Superior temporal gyrus (tissue), 1 donor: ENCODE data around the gene GALNT10.

Experiments
- DNase-seq: peaks from one replicate; pipeline ENCODE4 v3.0.0-alpha.2; 2016; ENCODE audit errors: extremely low spot score

GALNT10 gene

DNA sequence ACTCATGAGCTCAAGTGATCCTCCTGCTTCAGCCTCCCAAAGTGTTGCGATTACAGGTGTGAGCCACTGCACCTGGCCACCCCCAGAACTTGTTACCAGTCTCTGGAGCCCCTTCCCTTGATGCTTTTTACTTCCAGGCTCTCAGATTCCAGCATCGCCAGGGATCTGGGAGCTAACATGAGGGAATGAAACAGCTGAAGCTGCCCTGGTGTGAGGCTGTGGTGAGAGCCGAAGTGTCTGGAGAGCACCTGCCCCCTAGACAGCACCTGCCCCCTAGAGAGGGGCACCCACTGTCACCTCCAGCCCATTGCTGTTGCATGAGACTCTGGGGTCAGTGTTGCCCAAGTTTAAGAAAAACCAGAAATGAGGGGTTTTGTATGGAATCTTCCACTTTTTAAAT lies 131.0 kb downstream of the GALNT10 start:
- DNase-seq: no peak

GRCh38 chr5:154324033-154324432 lies 133.5 kb downstream of the GALNT10 start:
- no peak for DNase-seq

DNA sequence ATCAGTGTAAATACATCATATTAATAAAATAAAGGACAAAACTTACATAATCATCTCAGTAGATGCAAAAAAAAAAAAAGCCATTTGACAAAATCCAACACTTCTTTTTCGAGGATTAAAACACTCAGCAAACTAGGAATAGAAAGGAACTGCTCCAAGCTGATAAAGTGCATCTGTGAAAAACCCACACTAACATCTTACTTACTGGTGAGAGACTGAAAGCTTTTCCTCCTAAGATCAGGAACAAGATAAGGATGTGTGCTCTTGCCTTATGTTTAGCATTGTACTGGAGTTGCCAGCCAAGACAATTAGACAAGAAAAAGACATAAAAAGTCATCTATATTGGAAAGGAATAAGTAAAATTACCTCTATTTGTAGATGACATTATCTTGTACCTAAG lies 135.0 kb downstream of the GALNT10 start:
- no peak for DNase-seq

DNA sequence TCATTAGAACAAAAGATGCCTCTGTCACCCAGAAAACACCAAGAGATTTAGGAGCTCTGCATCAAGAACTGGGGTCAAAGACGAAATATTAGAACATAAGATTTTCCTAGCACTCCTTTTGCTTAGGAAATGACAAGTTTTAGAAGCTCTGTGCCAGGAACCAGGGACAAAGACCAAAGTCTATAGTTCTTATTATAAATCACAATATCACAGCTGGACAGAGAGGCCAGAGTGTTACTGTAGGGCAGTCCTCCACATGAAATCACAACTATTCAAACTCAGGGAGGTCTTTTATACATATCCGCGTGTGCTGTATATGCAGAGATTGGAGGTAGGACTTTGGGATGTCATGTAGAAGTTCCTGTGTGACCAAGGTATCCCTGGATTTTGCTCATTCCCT lies 138.5 kb downstream of the GALNT10 start:
- DNase-seq: no peak

- no peak for DNase-seq
Measured at GRCh38 chr5:154329519-154330040, 139.0 kb downstream of the GALNT10 start.

- DNase-seq: no peak
Measured at GRCh38 chr5:154330097-154330667, 139.6 kb downstream of the GALNT10 start.

- DNase-seq: no peak
Measured at GRCh38 chr5:154331232-154331631, 140.7 kb downstream of the GALNT10 start.

- no peak for DNase-seq
Measured at GRCh38 chr5:154331924-154332323, 141.4 kb downstream of the GALNT10 start.

GRCh38 chr5:154332451-154332850 lies 141.9 kb downstream of the GALNT10 start:
- DNase-seq: no peak

DNA sequence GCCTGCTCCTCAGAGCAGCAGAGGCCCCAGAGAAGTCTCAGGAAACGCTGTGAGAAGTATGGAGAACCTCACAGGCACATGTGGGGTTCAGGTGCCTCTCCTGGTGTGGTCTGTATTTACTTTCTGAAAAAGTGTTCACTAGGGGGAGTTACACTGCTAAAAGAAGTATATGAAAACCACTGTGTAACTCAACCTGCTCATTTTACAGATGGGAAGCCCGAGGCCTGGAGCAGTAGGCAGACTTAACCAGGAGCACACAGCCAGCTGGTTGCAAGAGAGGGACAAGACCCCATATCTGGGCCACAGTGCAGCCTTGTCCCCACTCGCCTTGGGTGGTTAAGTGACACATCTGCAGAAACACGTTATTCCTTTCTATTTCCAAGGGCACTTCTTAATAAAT lies 142.5 kb downstream of the GALNT10 start:
- DNase-seq: no peak

DNA sequence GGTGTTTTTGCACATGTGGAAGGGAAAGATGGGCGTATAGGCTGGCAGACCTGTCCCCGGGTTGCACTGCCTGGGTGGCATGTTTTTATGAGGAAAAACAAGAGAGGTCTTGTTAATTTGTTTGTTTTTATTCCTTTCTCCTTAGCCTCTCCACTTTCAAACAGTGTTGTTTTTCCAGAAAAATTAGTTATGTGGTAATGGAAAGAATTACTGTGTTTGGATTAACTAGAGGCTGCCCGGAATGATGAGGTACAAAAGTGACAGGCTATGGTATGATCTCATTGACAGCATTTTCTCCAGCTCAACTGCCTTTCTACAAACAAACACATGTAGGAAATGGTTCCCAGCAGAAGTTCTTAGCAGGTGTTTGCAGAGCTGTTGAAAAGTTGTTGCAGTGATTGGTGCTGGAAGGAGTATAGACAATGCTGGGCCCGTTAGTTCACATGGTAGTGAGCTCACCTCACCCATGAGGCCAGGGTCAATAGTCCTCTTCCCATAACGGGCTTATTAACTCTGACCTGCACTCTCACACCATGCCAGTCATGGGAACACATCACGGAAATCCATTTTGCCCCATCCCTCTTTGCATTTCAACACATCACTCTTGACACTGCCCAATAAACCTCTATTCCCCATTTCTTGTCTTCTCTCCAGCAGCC lies 144.0 kb downstream of the GALNT10 start:
- no peak for DNase-seq

DNA sequence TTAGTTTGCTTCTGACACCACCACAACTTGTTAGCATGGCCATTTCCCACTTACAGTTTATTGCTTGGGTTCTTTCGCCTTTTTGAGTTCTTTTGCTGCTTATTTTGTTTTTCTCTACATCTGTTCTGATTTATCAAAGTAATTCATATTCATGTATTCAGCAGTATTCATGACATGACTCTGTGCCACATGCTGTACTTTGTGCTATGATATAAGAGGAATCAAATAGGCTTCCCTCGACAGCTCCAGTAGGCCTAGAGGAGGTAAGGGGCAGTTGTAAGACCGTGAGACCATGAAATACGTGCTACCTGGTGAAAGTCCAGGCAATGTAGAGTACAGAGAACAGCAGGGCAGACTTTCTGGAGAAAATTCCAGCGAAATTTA lies 144.5 kb downstream of the GALNT10 start:
- DNase-seq: no peak

DNA sequence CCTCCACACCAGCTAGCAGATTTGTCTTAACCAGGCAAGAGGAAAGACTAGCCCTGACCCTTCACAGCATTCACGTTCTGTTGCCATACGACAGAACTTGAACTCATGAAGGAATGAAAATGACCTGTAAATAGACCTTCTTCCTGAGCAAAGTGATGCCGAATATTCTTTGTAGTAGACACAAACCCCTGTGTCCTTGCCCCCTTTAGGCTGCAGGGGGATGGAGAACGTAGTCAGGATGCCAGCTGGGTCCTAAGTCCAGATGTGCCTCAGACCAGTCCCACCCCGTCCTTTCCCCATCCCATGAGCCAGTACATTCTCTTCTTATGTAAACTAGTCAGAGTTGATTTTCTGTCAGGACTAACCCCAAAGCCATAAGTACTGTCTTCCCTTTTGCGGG lies 151.1 kb downstream of the GALNT10 start:
- no peak for DNase-seq

GRCh38 chr5:154342211-154342610 lies 151.7 kb downstream of the GALNT10 start:
- no peak for DNase-seq

DNA sequence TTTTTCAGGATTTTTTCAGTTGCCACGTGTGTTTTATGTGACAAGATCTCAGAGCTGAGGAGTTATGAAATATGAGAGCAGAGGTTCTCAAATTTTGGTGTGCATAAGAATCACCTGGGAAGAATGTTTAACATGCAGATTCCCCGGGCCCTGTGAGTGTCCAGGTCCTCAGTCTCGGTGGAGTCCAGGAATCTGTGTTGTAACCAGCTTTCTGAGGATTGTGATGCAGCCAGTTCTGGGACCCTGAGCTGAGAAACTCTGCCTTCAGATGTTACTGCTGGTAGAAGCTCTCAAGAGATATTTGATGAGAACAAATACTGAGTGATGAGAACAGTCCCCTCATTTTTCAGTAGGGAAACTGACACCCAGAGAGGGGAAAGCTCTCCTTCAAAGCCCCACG lies 152.4 kb downstream of the GALNT10 start:
- no peak for DNase-seq

DNA sequence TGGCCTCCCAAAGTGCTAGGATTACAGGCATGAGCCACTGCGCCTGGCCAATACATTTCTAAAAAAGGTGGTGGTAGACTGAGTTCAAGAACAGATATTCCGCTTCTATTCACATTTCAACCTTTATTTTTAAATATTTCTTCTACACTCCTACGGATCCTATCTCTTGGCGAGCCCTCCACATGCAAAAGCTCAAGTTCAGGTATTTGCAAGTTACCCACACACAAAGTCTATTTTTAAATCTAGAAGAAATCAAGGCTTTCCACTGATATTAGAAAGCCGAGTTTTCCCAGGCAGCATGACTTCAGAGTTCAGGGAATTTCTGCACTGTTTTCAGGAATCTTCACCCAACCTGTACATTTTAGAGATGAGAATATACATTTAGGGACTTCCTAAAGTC lies 153.9 kb downstream of the GALNT10 start:
- no peak for DNase-seq

DNA sequence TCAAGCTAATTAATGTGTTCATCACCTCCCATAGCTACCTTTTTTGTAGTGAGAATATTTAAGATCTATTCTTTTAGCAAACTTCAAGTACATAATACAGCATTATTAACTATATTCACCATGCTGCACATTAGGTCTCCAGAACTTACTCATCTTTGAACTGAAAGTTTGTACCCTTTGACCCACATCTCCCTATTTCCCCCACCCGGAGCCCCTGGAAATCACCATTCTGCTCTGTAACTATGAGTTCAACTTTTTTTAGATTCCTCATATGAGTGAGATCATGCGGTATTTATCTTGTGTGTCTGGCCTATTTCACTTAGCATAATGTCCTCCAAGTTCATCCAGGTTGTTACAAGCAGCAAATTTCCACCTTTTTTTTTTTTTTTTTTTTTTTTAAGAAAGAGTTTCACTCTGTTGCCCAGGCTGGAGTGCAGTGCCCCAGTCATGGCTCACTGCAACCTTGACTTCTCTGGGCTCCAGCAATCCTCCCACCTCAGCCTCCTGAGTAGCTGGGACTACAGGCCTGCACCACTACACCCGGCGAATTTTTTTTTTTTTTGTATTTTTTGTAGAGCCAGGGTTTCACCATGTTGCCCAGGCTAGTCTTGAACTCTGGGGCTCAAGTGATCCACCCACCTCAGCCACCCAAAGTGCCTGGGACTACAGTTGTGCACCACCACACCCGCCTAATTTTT lies 154.9 kb downstream of the GALNT10 start:
- no peak for DNase-seq

DNA sequence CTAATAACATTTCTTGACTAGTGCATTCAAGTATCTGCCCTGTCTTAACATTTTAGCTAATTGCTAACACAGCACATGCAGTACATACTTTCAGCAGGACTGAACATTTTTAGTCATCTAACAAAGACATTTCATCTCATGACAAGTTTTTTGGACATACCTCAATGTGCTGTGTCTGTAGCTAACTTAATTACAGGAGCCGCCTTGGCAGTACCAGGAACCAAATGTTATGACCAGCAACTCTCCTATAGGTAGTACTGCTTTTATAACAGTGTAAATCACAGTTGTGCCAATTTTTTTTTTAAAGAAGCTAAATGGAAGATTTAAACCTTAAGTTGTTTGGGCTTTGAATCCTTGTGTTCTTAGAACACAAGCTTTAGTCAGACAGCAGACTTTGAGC lies 155.9 kb downstream of the GALNT10 start:
- DNase-seq: no peak

GRCh38 chr5:154349626-154350264 lies 159.2 kb downstream of the GALNT10 start:
- DNase-seq: no peak

DNA sequence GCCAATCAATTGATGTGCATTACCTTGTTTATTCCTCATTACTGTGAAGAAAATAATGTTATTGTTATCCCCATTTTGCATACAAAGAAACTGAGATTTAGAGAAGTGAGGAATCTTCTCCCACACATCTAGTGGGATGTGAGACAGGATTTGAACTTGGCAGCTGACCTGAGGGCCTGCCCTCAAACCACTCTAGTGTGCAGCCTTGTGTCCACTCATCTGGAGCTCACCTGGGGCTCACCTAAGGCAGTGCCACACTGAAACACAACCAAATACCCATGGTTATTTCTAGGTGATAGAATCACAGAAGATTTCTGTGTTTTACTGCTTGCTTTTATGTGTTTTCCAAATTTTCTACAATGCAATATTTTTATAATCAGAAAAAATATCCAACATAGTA lies 160.6 kb downstream of the GALNT10 start:
- no peak for DNase-seq

GRCh38 chr5:154351566-154351965 lies 161.0 kb downstream of the GALNT10 start:
- DNase-seq: no peak

DNA sequence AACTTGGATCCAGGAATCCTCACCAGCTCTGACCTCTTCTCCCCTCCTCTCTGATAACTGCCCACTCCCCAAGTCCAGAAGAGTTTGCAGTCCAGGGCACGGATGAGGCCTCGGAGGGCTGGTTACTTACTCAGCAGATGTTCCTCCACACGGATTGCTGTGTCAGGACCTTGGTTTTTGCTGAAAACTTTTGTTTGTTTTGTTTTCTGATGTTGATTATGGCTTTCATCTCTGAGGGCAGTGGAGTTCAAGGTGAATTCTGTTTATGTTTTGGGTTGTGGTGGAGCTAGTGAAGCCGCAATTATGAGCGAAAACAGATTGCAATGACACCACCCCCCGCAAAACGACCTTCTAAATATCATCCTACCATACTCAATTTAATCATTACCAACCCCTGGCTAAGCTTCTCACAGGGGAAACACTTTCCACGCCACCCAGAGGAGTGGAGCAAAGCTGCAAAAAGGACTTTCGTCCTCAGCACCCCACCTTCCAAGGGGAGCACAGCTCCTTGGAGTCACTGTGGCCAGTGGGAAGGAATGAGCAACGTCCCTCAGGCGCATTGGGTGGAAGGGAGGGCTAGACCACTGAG lies 162.5 kb downstream of the GALNT10 start:
- DNase-seq: no peak
